PC-3 (cell line): ENCODE results near the gene CALM3.

ENCODE experiments used
- EZH2 ChIP-seq: fragments of 300-600 bp; sonication (generic); IDR thresholded peaks from one replicate; pipeline ENCODE4 v1.6.1; 2017; ENCODE audit warnings: antibody characterized with exemption, mild to moderate bottlenecking, low read length; ENCODE audit not compliant: unreplicated experiment
- EZH2phosphoT487 ChIP-seq: fragments of 300-600 bp; sonication (generic); IDR thresholded peaks from 2 replicates; pipeline ENCODE4 v1.6.1; 2018; ENCODE audit warnings: mild to moderate bottlenecking, antibody characterized with exemption, low read length, borderline replicate concordance
- TF ChIP-seq, protein P1 (sequence below): fragments of 300-600 bp; sonication (generic); conservative IDR thresholded peaks from 2 replicates; pipeline ENCODE4 v1.5.1; 2017; ENCODE audit warnings: antibody characterized with exemption, low read depth, mild to moderate bottlenecking, low read length

DNA sequence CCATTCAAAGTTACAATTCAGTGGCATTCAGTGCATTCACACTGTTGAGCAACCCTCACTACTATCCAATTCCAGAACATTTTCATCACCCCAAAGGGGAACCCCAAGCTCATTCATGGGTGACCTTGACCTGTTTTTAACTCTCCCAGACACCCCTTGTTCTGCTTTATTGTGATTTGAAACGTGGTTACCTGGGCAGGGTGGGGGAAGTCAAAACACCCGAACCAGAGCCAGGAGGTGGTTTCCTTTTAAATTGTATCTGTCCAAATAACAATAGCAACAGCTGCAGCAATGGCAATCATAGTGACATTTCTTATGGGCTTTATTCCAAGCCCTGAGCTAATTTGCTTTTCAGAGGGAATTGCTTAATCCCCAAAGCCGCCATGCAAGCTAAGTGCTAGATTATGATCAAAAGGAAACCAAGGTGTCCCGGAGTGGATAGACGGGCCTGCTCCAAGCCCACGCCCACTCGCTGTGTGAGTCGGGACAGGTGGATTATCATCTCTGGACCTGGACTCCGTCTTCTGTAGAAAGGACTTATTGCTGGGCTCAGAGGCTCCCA, 17.6 kb downstream of the CALM3 start:
- TF ChIP-seq, protein P1, sequence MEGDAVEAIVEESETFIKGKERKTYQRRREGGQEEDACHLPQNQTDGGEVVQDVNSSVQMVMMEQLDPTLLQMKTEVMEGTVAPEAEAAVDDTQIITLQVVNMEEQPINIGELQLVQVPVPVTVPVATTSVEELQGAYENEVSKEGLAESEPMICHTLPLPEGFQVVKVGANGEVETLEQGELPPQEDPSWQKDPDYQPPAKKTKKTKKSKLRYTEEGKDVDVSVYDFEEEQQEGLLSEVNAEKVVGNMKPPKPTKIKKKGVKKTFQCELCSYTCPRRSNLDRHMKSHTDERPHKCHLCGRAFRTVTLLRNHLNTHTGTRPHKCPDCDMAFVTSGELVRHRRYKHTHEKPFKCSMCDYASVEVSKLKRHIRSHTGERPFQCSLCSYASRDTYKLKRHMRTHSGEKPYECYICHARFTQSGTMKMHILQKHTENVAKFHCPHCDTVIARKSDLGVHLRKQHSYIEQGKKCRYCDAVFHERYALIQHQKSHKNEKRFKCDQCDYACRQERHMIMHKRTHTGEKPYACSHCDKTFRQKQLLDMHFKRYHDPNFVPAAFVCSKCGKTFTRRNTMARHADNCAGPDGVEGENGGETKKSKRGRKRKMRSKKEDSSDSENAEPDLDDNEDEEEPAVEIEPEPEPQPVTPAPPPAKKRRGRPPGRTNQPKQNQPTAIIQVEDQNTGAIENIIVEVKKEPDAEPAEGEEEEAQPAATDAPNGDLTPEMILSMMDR: no peak
- TF ChIP-seq EZH2phosphoT487: no peak
- TF ChIP-seq EZH2: no peak
